ENCODE data around the gene NABP1. TPM values are rescaled to one million over a fixed set of nuclear protein-coding genes. Genes with fewer than 3 reads are reported as not detected.
A peak's percentile ranks its signal among the peaks of the same experiment; 100 is the strongest.
"Not testable (repeated sequence)": the region's sequence is repeated elsewhere in the genome, so short reads cannot be mapped to it uniquely, and the experiment has no call there.

NABP1 gene
- total RNA-seq, 6 donors from 2014 or later, result 35.7 to 137 (median 46.9) TPM

DNA sequence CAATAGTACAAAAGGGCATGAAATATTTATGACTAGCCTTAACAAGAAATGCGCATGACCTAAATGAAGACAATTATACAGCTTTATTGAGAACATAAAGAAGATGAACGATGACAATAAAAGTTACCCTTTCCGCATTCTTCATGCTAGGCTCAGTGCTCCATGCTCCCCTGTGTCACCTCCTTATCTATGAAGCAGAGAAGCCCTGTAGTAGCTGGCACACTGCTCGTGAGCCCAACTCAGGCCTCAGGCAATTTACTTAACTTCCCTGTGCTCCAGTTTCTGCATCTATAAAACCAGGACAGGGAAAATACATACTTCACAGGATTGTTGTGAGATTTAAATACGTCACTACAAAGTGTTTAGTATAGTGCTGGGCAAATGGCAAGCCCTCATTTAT, 34.5 kb upstream of the NABP1 start:
- no peak for TF ChIP-seq POLR2AphosphoS5 (IDR thresholded peaks at IDR 0.05)
- DNase-seq, result no peak

GRCh38 chr2:191644613-191645012, 33.3 kb upstream of the NABP1 start:
- not testable (repeated sequence) for H3K4me3 ChIP-seq

More for the DNA sequence above, 34.5 kb upstream of the NABP1 start:
- Histone ChIP-seq H3K4me3 (no peak overlapping the region), H3K27ac (no peak overlapping the region), H3K36me3 (no peaks in the 10 kb centered on the region), H3K27me3 (no peaks in the 10 kb centered on the region), H3K9me3 (no peaks in the 10 kb centered on the region), H3K4me1 (peaks cover 7 to 12% (median 8%) of the 10 kb centered on the region in 4 donors)
- 94% methylated on average over 5 of the region's 5 CpGs for WGBS, 2 donors
- ATAC-seq (ENCODE audit: low FRiP score in 2 of 2), result no peak

GRCh38 chr2:191645032-191645431, 32.9 kb upstream of the NABP1 start:
- no peak overlapping the region for H3K27ac ChIP-seq
- H3K27me3 ChIP-seq, result no peaks in the 10 kb centered on the region
- H3K36me3 ChIP-seq, result no peaks in the 10 kb centered on the region
- ATAC-seq (ENCODE audit: low FRiP score in 2 of 2), result no peak
- no peak for DNase-seq
- TF ChIP-seq POLR2AphosphoS5 (IDR thresholded peaks at IDR 0.05), result no peak
- TF ChIP-seq POLR2A (IDR thresholded peaks at IDR 0.05), result no peak
- TF ChIP-seq EP300 (IDR thresholded peaks at IDR 0.05), result no peak
- TF ChIP-seq, protein P1, sequence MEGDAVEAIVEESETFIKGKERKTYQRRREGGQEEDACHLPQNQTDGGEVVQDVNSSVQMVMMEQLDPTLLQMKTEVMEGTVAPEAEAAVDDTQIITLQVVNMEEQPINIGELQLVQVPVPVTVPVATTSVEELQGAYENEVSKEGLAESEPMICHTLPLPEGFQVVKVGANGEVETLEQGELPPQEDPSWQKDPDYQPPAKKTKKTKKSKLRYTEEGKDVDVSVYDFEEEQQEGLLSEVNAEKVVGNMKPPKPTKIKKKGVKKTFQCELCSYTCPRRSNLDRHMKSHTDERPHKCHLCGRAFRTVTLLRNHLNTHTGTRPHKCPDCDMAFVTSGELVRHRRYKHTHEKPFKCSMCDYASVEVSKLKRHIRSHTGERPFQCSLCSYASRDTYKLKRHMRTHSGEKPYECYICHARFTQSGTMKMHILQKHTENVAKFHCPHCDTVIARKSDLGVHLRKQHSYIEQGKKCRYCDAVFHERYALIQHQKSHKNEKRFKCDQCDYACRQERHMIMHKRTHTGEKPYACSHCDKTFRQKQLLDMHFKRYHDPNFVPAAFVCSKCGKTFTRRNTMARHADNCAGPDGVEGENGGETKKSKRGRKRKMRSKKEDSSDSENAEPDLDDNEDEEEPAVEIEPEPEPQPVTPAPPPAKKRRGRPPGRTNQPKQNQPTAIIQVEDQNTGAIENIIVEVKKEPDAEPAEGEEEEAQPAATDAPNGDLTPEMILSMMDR (IDR thresholded peaks at IDR 0.05), result no peak
- WGBS, 2 donors, result 93 to 97% methylated on average over 1 of the region's 1 CpG
- H3K4me1 ChIP-seq, result peaks cover 0 to 5% (median 0%) of the 10 kb centered on the region in 4 donors
- H3K4me3 ChIP-seq, result no peak overlapping the region
- H3K9me3 ChIP-seq, result no peaks in the 10 kb centered on the region

More at GRCh38 chr2:191644613-191645012, 33.3 kb upstream of the NABP1 start:
- not testable (repeated sequence) for H3K36me3 ChIP-seq; H3K27ac ChIP-seq; DNase-seq; ATAC-seq (ENCODE audit: low FRiP score in 2 of 2); H3K9me3 ChIP-seq; H3K4me1 ChIP-seq; H3K27me3 ChIP-seq
- WGBS, 2 donors, result 70 to 75% methylated on average over 4 of the region's 4 CpGs

- Histone ChIP-seq H3K4me1 (peaks cover 0 to 5% (median 0%) of the 10 kb centered on the region in 4 donors), H3K27ac (peak overlapping the region in 2 of 4 donors; percentile 27 to 33), H3K27me3 (no peaks in the 10 kb centered on the region), H3K4me3 (no peak overlapping the region), H3K36me3 (no peaks in the 10 kb centered on the region), H3K9me3 (no peaks in the 10 kb centered on the region)
- ATAC-seq (ENCODE audit: low FRiP score in 2 of 2), result peak; percentile 34 to 41
- 38 to 43% methylated on average over 2 of the region's 2 CpGs for WGBS, 2 donors
- DNase-seq, result no peak
- TF ChIP-seq POLR2AphosphoS5 (IDR thresholded peaks at IDR 0.05) (no peak), POLR2A (IDR thresholded peaks at IDR 0.05) (no peak), EP300 (IDR thresholded peaks at IDR 0.05) (no peak)
- TF ChIP-seq, protein P1 (IDR thresholded peaks at IDR 0.05), result no peak
Observed at GRCh38 chr2:191645434-191646162, 32.3 kb upstream of the NABP1 start.

DNA sequence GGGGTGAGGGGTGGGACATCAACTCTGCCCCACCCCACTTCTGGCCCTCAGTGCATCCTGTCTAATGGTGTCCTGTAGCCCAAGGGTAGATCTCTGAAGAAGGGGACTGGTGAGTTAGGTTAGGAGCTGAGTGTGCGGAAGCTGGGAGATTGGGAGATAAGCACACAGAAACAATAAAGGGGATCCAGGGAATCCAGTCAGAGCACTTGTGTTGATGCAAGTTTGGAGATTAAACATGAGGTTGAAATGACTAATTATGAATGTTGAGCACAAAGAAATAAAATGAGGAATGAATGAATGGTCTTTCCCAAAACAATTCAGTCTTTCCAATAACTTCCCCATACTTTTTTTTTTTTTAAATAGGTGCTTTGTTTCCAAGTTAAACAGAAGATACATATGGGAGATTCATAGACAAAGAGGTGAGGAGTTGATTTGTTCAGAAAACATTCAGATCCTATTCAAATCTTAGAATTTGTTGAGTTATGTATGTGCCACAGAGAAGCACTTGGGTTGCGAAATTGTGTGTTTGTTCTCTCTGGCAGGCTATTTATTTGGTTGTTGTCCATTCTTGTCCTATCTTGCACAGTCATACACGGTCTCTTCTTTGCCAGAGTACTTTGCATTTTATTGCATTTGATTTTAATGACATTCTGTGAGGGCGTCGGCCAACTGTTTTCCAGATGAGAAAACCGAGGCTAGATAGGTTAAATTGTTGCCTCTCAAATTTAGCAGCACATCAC, 31.6 kb upstream of the NABP1 start:
- Histone ChIP-seq H3K9me3 (no peaks in the 10 kb centered on the region), H3K4me1 (peaks cover 0 to 5% (median 0%) of the 10 kb centered on the region in 4 donors), H3K27me3 (no peaks in the 10 kb centered on the region), H3K27ac (peak overlapping the region in 2 of 4 donors; percentile 27 to 33), H3K4me3 (no peak overlapping the region), H3K36me3 (no peaks in the 10 kb centered on the region)
- WGBS, 2 donors, result 81 to 92% methylated on average over 6 of the region's 6 CpGs
- DNase-seq (no peak), ATAC-seq (ENCODE audit: low FRiP score in 2 of 2) (no peak)
- TF ChIP-seq, protein P1 (IDR thresholded peaks at IDR 0.05), result no peak
